ENCODE measurements around the gene STUM.

- TF ChIP-seq CTCF (IDR thresholded peaks at IDR 0.05; ENCODE audit: low read length) = no peak
- no peak for TF ChIP-seq EZH2 (optimal IDR thresholded peaks at IDR 0.05; ENCODE audit: low read depth, low read length)
- TF ChIP-seq EZH2phosphoT487 (IDR thresholded peaks at IDR 0.05; ENCODE audit: low read length) = no peak
Observed at GRCh38 chr1:226640321-226641136, 92.0 kb downstream of the STUM start.
